GM23338 (cell line): ENCODE data around the gene MLLT11. TPM values are rescaled to one million over a fixed set of nuclear protein-coding genes. Genes with fewer than 3 reads are reported as not detected.

Experiments used
- ATAC-seq: fragments of 200-7000 bp; cut with Tn5 transposase; 3 replicates; pipeline ENCODE4 v1.9.1; 2020
- DNase-seq: peaks from one replicate; pipeline ENCODE4 v3.0.0-alpha.2; 2015; ENCODE audit warnings: low spot score
- H2AFZ ChIP-seq: fragments of 200-600 bp; sonication (generic); 2 replicates; pipeline ENCODE4 v1.8.0; 2016; ENCODE audit warnings: antibody characterized with exemption, mild to moderate bottlenecking, moderate library complexity
- H3F3A ChIP-seq: fragments of 200-600 bp; sonication (generic); replicated peaks from 2 replicates; pipeline ENCODE4 v1.8.0; 2017; ENCODE audit warnings: antibody characterized with exemption, mixed run types, low read depth
- H3K27ac ChIP-seq: fragments of 200-600 bp; sonication (generic); 2 replicates; pipeline ENCODE4 v1.6.1; 2016; ENCODE audit warnings: low read depth
- H3K27me3 ChIP-seq: fragments of 200-600 bp; sonication (generic); 2 replicates; pipeline ENCODE4 v1.8.0; 2016; ENCODE audit warnings: mild to moderate bottlenecking, mixed run types, moderate library complexity; ENCODE audit not compliant: insufficient read depth
- H3K36me3 ChIP-seq: fragments of 200-600 bp; sonication (generic); 2 replicates; pipeline ENCODE4 v1.8.0; 2016; ENCODE audit warnings: mild to moderate bottlenecking; ENCODE audit not compliant: insufficient read depth
- H3K4me1 ChIP-seq: fragments of 200-600 bp; sonication (generic); 2 replicates; pipeline ENCODE4 v1.8.0; 2016; ENCODE audit warnings: mild to moderate bottlenecking, moderate library complexity; ENCODE audit not compliant: insufficient read depth
- H3K4me2 ChIP-seq: fragments of 200-600 bp; sonication (generic); 2 replicates; pipeline ENCODE4 v1.7.1; 2017; ENCODE audit warnings: mixed run types
- H3K4me3 ChIP-seq: fragments of 200-600 bp; sonication (generic); 2 replicates; pipeline ENCODE4 v1.6.1; 2016; ENCODE audit warnings: mixed run types
- H3K79me2 ChIP-seq: fragments of 200-600 bp; sonication (generic); replicated peaks from 2 replicates; pipeline ENCODE4 v1.8.0; 2017; ENCODE audit warnings: mild to moderate bottlenecking; ENCODE audit not compliant: insufficient read depth
- H3K9me2 ChIP-seq: fragments of 200-600 bp; sonication (generic); 2 replicates; pipeline ENCODE4 v1.8.0; 2017; ENCODE audit not compliant: insufficient read depth
- H4K20me1 ChIP-seq: fragments of 200-600 bp; sonication (generic); replicated peaks from 2 replicates; pipeline ENCODE4 v1.8.0; 2017; ENCODE audit warnings: mild to moderate bottlenecking; ENCODE audit not compliant: insufficient read depth
- H3K27ac Mint-ChIP-seq: 2 replicates; pipeline ENCODE4 v1.8.0; 2020; ENCODE audit warnings: inconsistent platforms, mild to moderate bottlenecking, moderate library complexity, mixed read lengths
- H3K27me3 Mint-ChIP-seq: 3 replicates; pipeline ENCODE4 v1.8.0; 2022; ENCODE audit warnings: low read depth, mild to moderate bottlenecking, moderate library complexity, mixed read lengths, inconsistent platforms; ENCODE audit not compliant: insufficient read depth, poor library complexity
- H3K36me3 Mint-ChIP-seq: 3 replicates; pipeline ENCODE4 v1.8.0; 2021; ENCODE audit warnings: low read depth, mild to moderate bottlenecking, inconsistent platforms, moderate library complexity, mixed read lengths
- H3K4me1 Mint-ChIP-seq: 3 replicates; pipeline ENCODE4 v1.8.0; 2020; ENCODE audit warnings: mild to moderate bottlenecking, inconsistent platforms, mixed read lengths
- H3K4me3 Mint-ChIP-seq: 3 replicates; pipeline ENCODE4 v1.8.0; 2021; ENCODE audit warnings: moderate library complexity, mild to moderate bottlenecking, inconsistent platforms, mixed read lengths
- H3K9me3 Mint-ChIP-seq: 3 replicates; pipeline ENCODE4 v1.8.0; 2020; ENCODE audit warnings: moderate library complexity, mild to moderate bottlenecking, inconsistent platforms, mixed read lengths
- POLR2AphosphoS5 ChIP-seq: IDR thresholded peaks from 2 replicates; pipeline ENCODE4 v1.6.1; 2016; ENCODE audit warnings: antibody characterized with exemption, low read depth
- long read RNA-seq: library from polyadenylated mRNA; unstranded; transcript quantifications from one replicate; pipeline ENCODE4 v2.0.0, GENCODE V29; 2020; ENCODE audit not compliant: unreplicated experiment
- polyA plus RNA-seq: library from polyadenylated mRNA; unstranded; fragments of >200 nt; fragmentation: Nextera tagmentation; extraction: Ambion mirVana; gene quantifications from 2 replicates; pipeline ENCODE4 v1.2.1, GENCODE V29; 2016
- total RNA-seq: library from RNA; depleted of rRNA; stranded (reverse); fragments of >200 nt; shearing (Covaris generic); gene quantifications from 2 replicates; pipeline ENCODE4 v1.2.3, GENCODE V29; 2014; rRNA removed
- TF ChIP-seq, protein P1 (sequence below): fragments of 250-450 bp; sonication (Bioruptor Pico); IDR thresholded peaks from 2 replicates; pipeline ENCODE4 v1.5.0; 2020; ENCODE audit warnings: mild to moderate bottlenecking, moderate library complexity
- TF ChIP-seq, protein P2 (sequence below): IDR thresholded peaks from 2 replicates; pipeline ENCODE4 v1.6.1; 2016; ENCODE audit warnings: antibody characterized with exemption

Gene MLLT11, protein sequence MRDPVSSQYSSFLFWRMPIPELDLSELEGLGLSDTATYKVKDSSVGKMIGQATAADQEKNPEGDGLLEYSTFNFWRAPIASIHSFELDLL
- 10.6 and 11.3 TPM in 2 replicates for total RNA-seq
- 19.7 and 22.6 TPM in 2 replicates for polyA plus RNA-seq
- long read RNA-seq, full-length matches to known transcripts, result 28 of 28 reads
- long read RNA-seq, partial matches to known transcripts, result 0 of 28 reads
- long read RNA-seq, other reads (novel, unspliced or antisense), result 0 of 28 reads

DNA sequence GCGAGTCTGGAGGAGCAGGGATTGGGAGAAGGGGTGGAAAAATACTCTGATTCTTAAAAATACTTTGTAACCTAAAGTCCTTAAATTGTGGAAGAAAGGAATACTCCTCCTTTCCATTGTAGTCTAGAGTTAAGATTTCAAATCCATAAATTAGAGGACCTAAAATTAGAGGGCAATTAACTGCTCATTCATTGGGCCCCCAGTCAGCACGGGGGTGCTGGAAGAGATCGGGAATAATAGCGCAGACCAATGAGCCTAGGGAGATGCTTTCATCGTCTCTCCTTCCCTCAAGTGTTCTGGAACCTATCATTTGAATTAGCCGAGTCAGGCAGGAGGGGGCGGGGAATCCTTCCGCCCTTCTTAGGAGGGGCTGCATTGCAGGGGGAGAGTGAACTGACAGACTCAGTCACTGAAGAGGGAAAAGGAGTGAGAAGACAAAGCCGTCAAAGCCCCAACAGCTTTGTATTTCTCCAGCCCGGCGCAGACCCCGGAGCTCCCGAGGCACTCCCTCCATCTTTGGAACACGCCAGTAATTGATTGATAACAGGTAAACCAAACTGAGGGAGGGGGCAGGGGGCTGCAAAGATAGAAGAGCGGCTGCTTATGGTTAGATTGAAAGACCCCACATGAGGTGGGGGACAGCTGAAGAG lies at the start of gene MLLT11:
MLLT11 (plus strand) TSS at position 391 of the 650 bp plus-strand sequence. CDS start 6,828 bp downstream, outside the sequence.
- Histone ChIP-seq H3K27ac (peak within 1 kb of the TSS; percentile 86), H3K79me2 (peaks cover 87% of the 10 kb centered on the region), H3F3A (peaks cover 17% of the 10 kb centered on the region; the same call in 1 of the 2 replicates), H3K9me2 (no peaks in the 10 kb centered on the region), H3K4me2 (peak within 1 kb of the TSS; percentile 87), H3K4me1 (peaks cover 29% of the 10 kb centered on the region), H3K36me3 (peaks cover 8% of the 10 kb centered on the region), H4K20me1 (peaks cover 19% of the 10 kb centered on the region), H2AFZ (peak within 1 kb of the TSS; percentile 72; the same call in 1 of the 2 replicates), H3K4me3 (peak within 1 kb of the TSS; percentile 72), H3K27me3 (no peaks in the 10 kb centered on the region)
- Mint-ChIP-seq H3K4me1 (peaks cover 48% of the 10 kb centered on the region), H3K27me3 (peaks cover 19% of the 10 kb centered on the region), H3K27ac (peak within 1 kb of the TSS; percentile 93), H3K36me3 (peaks cover 39% of the 10 kb centered on the region), H3K9me3 (no peaks in the 10 kb centered on the region), H3K4me3 (peak within 1 kb of the TSS; percentile 90)
- ATAC-seq, result peak; percentile 68
- peak; percentile 79 for TF ChIP-seq POLR2AphosphoS5
- TF ChIP-seq, protein P1, sequence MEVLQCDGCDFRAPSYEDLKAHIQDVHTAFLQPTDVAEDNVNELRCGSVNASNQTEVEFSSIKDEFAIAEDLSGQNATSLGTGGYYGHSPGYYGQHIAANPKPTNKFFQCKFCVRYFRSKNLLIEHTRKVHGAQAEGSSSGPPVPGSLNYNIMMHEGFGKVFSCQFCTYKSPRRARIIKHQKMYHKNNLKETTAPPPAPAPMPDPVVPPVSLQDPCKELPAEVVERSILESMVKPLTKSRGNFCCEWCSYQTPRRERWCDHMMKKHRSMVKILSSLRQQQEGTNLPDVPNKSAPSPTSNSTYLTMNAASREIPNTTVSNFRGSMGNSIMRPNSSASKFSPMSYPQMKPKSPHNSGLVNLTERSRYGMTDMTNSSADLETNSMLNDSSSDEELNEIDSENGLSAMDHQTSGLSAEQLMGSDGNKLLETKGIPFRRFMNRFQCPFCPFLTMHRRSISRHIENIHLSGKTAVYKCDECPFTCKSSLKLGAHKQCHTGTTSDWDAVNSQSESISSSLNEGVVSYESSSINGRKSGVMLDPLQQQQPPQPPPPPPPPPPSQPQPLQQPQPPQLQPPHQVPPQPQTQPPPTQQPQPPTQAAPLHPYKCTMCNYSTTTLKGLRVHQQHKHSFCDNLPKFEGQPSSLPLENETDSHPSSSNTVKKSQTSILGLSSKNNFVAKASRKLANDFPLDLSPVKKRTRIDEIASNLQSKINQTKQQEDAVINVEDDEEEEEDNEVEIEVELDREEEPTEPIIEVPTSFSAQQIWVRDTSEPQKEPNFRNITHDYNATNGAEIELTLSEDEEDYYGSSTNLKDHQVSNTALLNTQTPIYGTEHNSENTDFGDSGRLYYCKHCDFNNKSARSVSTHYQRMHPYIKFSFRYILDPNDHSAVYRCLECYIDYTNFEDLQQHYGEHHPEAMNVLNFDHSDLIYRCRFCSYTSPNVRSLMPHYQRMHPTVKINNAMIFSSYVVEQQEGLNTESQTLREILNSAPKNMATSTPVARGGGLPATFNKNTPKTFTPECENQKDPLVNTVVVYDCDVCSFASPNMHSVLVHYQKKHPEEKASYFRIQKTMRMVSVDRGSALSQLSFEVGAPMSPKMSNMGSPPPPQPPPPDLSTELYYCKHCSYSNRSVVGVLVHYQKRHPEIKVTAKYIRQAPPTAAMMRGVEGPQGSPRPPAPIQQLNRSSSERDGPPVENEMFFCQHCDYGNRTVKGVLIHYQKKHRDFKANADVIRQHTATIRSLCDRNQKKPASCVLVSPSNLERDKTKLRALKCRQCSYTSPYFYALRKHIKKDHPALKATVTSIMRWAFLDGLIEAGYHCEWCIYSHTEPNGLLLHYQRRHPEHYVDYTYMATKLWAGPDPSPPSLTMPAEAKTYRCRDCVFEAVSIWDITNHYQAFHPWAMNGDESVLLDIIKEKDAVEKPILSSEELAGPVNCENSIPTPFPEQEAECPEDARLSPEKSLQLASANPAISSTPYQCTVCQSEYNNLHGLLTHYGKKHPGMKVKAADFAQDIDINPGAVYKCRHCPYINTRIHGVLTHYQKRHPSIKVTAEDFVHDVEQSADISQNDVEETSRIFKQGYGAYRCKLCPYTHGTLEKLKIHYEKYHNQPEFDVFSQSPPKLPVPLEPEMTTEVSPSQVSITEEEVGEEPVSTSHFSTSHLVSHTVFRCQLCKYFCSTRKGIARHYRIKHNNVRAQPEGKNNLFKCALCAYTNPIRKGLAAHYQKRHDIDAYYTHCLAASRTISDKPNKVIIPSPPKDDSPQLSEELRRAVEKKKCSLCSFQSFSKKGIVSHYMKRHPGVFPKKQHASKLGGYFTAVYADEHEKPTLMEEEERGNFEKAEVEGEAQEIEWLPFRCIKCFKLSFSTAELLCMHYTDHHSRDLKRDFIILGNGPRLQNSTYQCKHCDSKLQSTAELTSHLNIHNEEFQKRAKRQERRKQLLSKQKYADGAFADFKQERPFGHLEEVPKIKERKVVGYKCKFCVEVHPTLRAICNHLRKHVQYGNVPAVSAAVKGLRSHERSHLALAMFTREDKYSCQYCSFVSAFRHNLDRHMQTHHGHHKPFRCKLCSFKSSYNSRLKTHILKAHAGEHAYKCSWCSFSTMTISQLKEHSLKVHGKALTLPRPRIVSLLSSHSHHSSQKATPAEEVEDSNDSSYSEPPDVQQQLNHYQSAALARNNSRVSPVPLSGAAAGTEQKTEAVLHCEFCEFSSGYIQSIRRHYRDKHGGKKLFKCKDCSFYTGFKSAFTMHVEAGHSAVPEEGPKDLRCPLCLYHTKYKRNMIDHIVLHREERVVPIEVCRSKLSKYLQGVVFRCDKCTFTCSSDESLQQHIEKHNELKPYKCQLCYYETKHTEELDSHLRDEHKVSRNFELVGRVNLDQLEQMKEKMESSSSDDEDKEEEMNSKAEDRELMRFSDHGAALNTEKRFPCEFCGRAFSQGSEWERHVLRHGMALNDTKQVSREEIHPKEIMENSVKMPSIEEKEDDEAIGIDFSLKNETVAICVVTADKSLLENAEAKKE (CRISPR knock-in tag), result no peak
- TF ChIP-seq, protein P2, sequence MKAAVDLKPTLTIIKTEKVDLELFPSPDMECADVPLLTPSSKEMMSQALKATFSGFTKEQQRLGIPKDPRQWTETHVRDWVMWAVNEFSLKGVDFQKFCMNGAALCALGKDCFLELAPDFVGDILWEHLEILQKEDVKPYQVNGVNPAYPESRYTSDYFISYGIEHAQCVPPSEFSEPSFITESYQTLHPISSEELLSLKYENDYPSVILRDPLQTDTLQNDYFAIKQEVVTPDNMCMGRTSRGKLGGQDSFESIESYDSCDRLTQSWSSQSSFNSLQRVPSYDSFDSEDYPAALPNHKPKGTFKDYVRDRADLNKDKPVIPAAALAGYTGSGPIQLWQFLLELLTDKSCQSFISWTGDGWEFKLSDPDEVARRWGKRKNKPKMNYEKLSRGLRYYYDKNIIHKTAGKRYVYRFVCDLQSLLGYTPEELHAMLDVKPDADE, result 0 out of 2 replicates have a peak, but pooled peaks have one; percentile 32
- DNase-seq, result peak; percentile 94
